ENCODE data around the gene TDRKH.
A peak's percentile ranks its signal among the peaks of the same experiment; 100 is the strongest.
"Not testable (repeated sequence)": the region's sequence is repeated elsewhere in the genome, so short reads cannot be mapped to it uniquely, and the experiment has no call there.

TDRKH gene

DNA sequence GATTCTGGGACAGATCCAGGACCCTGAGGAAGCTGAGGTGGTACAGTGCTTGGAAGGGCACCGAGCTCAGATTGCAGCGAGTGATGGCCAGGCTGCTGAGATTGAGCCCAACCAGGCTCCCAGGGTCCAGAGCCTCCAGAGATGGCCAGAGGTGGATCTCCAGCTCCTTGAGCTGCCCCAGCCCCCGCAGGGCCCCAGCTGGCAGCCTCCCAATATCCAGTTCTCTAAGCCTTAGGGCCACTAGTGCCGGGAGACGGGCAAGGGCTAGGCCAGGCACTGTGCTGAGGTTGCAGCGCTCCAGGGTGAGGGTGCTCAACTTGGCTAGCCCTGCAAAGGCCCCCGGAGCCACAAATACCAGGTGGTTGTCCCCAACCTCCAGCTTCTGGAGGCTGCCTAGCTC is 11.5 kb upstream of the TDRKH start:
- DNase-seq (ENCODE audit: low spot score) = no peak

GRCh38 chr1:151801310-151801820 is 11.1 kb upstream of the TDRKH start:
- no peak for DNase-seq (ENCODE audit: low spot score)

DNA sequence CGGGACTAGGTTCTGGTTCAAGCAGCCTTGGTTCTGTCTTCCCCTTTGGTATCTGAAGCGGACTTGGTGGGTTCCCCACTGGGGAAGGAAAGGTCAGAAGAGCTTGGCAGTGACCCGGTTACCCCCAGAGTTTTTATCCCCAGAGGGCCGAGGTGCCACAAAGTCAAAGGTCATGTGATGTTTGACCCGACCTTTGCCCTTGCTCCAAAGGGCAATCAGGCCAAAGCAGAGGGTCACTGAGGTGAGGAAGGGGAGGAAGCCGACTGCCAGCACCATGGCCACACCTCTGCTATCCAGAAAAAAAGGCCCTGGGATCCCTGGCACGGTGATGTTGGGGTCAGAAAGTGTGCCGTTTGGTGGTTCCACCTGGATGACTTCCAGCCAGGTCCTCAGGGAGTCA is 10.5 kb upstream of the TDRKH start:
- no peak for DNase-seq (ENCODE audit: low spot score)

- peak; percentile 33 for DNase-seq (ENCODE audit: low spot score)
Measured at GRCh38 chr1:151799179-151800022, 9.1 kb upstream of the TDRKH start.

DNA sequence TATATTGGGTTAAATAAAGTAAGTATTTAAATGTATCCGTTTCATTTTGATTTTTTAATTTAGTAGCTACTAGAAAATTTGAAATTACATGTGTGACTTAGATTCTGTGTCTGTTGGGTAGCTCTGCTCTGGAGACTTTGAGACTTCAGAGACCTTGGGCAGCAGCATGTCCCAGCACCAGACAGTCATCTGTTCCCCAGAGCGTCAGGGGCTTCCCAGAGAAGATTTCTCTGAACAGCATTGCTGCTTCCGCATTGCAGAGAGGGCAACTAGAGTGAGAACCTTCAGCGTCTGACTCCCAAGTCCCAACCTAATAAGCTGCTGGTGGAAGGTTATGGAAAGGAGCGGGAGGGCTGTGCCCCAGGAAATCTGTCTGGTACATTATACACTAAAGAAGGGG is 8.3 kb upstream of the TDRKH start:
- no peak for DNase-seq (ENCODE audit: low spot score)

DNA sequence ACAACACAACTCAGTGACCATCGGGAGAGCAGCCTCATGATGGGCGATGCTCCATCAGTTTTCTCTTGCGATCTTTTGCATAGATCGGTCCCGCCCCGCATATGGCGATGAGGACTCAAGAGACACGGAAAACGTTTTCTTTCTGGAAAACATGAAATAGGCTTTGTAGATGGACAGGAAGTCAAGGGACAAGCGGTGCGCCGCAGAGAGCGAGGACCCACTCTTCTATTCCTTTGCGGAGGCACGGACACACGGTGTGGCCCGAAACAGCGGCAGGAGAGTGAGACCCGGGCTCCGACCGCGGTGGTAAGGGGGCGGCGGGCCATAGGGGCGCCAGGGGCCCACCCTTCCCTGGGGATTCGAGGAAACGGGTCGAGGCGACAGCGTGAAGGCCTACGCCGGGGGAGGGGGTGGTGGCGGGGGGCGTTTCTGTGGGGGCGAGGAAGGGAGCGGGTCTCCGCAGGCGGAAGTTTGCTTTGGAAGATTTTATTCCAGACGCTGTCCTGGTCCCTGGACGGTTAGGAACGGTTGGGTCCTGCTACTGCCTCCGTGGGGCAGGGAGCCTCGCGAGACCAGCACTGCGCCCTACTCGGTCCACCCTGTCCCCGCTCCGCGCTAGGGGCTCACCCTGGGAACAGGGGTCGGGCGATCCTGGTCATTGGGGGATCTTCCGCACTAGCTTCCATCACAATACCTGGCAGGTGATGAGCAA is 796 bp upstream of the TDRKH start:
- no peak for DNase-seq (ENCODE audit: low spot score)

GRCh38 chr1:151787689-151788088 is 2.6 kb downstream of the TDRKH start:
- DNase-seq (ENCODE audit: low spot score) = no peak

GRCh38 chr1:151783796-151784195 is 6.5 kb downstream of the TDRKH start:
- DNase-seq (ENCODE audit: low spot score) = no peak

GRCh38 chr1:151782741-151783140 is 7.6 kb downstream of the TDRKH start:
- no peak for DNase-seq (ENCODE audit: low spot score)

DNA sequence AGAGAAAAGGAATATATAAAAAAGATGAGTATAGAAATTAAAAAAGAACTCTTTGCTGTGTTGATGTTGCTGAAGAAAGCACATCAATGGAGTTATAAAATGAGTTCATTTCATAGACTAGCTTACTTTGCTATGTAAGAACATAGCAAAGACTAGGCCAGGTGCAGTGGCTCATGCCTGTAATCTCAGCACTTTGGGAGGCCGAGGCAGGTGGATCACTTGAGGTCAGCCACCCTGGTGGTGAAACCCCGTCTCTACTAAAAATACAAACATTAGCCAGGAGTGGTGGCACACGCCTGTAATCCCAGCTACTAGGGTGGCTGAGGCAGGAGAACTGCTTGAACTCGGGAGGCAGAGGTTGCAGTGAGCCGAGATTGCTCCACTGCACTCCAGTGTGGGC is 8.3 kb downstream of the TDRKH start:
- not testable (repeated sequence) for DNase-seq (ENCODE audit: low spot score)

DNA sequence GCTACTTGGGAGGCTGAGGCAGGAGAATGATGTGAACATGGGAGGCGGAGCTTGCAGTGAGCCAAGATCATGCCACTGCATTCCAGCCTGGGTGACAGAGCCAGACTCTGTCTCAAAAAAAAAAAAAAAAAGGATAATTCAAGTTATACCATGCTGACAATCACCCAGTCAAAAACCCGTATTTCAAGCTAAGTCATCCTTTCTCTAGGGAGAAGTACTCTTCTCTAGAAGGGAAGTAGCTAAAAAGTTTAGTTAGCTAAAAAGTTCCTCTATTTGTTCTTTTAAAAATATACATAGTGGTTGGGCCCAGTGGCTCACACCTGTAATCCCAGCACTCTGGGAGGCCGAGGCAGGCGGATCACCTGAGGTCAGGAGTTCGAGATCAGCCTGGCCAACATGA is 9.6 kb downstream of the TDRKH start:
- not testable (repeated sequence) for DNase-seq (ENCODE audit: low spot score)

GRCh38 chr1:151779852-151780251 is 10.4 kb downstream of the TDRKH start:
- no peak for DNase-seq (ENCODE audit: low spot score)

DNA sequence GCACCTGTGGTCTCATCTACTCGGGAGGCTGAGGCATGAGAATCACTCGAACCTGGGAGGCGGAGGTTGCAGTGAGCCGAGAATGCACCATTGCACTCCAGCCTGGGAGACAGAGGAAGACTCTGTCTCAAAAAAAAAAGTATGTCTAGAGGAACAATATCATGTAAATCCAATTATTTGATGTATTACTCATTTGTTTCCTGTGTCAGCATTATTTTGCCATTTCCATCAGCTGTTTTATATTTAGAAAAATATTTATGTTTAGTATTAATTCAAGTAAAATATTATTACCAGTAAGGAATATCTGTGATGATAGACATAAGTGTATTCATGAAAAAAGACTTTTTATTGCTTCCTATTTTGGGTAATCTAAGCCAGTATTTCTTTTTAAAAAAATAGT is 13.0 kb downstream of the TDRKH start:
- no peak for DNase-seq (ENCODE audit: low spot score)

DNA sequence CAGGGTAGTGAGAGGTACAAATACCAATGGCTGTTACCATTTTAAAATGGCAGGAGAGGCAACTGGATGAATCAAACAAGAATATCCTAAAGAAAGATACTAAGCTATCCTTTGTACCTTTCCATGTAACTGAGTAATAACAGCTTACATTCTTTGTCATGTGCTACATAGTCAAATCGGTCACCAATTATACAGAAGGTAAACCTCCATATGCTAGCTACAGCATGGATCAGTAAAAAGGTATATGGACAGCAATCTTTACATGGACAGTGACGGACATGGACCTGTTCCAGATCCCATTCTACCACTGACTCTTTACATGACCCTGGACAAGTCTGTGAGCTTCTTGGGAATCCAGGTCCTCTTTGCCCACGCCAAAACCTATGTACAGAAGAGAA is 13.6 kb downstream of the TDRKH start:
- no peak for DNase-seq (ENCODE audit: low spot score)

DNA sequence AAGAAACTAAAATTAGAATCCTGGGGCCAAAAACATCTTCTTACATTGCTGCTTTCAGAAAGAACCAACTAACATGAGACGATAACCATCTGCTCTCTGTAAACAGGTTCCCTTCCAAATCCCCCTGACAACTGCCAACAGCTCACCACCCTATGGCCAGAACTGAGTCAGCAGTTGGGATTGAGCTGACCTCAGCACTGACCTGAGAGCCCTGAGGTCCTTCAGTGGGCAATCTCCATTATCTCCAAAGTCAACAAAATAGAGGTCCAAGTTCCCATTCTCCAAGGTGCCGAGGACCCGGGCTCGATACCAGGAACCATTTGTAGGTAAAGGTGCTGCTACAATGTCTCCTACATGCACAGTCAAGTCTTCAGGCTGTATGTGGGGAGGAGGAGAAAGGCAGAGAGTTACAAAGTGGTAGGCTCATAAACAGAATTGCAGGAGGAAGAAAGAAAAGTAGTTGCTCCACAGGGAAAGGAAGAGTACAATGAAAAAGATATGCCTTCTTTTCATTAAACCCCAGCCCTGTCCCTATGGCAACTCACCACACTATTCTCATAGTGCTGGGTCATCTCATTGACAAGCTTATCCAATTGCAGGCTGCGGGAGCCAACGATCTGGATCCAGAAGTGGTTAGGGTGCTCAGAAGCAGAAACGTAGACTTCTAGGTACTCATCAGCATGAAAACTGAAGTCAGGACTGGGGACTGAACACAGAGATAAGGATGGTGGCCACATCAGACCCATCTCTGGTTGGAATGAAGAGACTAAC is 14.2 kb downstream of the TDRKH start:
- DNase-seq (ENCODE audit: low spot score) = no peak

- DNase-seq (ENCODE audit: low spot score) = no peak
Measured at GRCh38 chr1:151774256-151774922, 15.9 kb downstream of the TDRKH start.

GRCh38 chr1:151773702-151774101 is 16.6 kb downstream of the TDRKH start:
- no peak for DNase-seq (ENCODE audit: low spot score)

- not testable (repeated sequence) for DNase-seq (ENCODE audit: low spot score)
Measured at GRCh38 chr1:151769270-151769669, 21.0 kb downstream of the TDRKH start.

GRCh38 chr1:151768351-151769066 is 21.8 kb downstream of the TDRKH start:
- not testable (repeated sequence) for DNase-seq (ENCODE audit: low spot score)

DNA sequence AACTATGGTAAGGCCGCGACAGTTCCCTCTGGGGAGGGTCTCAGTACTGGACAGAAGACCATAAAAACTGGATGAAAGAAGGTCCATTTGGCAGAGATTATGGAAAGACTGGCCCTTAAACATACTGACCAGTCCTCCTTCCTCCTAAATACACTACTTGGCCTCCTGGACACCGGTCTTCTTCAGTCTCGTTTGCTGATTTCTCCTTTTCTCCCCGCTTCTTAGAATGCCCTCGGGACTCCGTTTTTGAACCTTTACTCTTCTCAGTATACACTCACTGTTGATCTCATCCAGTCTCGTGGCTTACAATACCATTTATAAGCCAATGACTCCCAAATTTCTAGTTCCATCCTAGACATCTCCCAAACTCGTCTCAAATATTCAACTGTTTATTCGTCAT is 26.3 kb downstream of the TDRKH start:
- DNase-seq (ENCODE audit: low spot score) = no peak
